Measurements from ENCODE around the gene CCDC88C.

DNA sequence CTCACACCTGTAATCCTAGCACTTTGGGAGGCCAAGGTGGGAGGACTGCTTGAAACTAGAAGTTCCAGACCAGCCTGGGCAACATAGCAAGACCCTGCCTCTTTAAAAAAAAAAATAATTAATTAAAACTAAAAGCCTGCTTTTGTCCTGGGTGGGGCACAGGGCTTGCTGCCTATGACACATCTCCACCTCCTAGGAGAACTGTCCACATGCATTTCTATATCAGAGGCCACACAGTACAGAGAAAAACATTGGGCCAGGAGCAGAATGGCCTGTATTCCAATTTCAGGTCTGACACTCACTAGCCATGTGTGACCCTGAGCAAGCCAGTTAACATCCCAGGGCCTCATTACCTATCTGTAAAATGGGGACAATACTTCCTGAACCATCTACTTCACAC is 31.9 kb downstream of the CCDC88C start:
- TF ChIP-seq CTCF (IDR thresholded peaks at IDR 0.05): no peak
- no peak for TF ChIP-seq POLR2A (IDR thresholded peaks at IDR 0.05)

Measured in upper lobe of left lung (tissue), 4 donors.